Prostate gland (tissue), 1 donor: Measurements from ENCODE around the gene SNX7.

Source experiments
- POLR2A ChIP-seq: fragments of 450-650 bp; IDR thresholded peaks from one replicate; pipeline ENCODE4 v1.6.1; 2016; ENCODE audit warnings: antibody characterized with exemption, mild to moderate bottlenecking
- POLR2AphosphoS5 ChIP-seq: sonication (generic); formaldehyde crosslinking; IDR thresholded peaks from one replicate; pipeline ENCODE4 v1.6.1; 2017; ENCODE audit warnings: antibody characterized with exemption

GRCh38 chr1:98707556-98707955 is 46.0 kb downstream of the SNX7 start:
- TF ChIP-seq POLR2AphosphoS5 (no peak), POLR2A (no peak)
